GM23338 (cell line): ENCODE results near the gene CRACR2A. TPM values are rescaled to one million over a fixed set of nuclear protein-coding genes. Genes with fewer than 3 reads are reported as not detected.

Experiments used
- ATAC-seq: fragments of 200-7000 bp; cut with Tn5 transposase; 3 replicates; pipeline ENCODE4 v1.9.1; 2020
- DNase-seq: peaks from one replicate; pipeline ENCODE4 v3.0.0-alpha.2; 2015; ENCODE audit warnings: low spot score
- H2AFZ ChIP-seq: fragments of 200-600 bp; sonication (generic); 2 replicates; pipeline ENCODE4 v1.8.0; 2016; ENCODE audit warnings: antibody characterized with exemption, mild to moderate bottlenecking, moderate library complexity
- H3F3A ChIP-seq: fragments of 200-600 bp; sonication (generic); replicated peaks from 2 replicates; pipeline ENCODE4 v1.8.0; 2017; ENCODE audit warnings: antibody characterized with exemption, mixed run types, low read depth
- H3K27ac ChIP-seq: fragments of 200-600 bp; sonication (generic); 2 replicates; pipeline ENCODE4 v1.6.1; 2016; ENCODE audit warnings: low read depth
- H3K27me3 ChIP-seq: fragments of 200-600 bp; sonication (generic); 2 replicates; pipeline ENCODE4 v1.8.0; 2016; ENCODE audit warnings: mild to moderate bottlenecking, mixed run types, moderate library complexity; ENCODE audit not compliant: insufficient read depth
- H3K36me3 ChIP-seq: fragments of 200-600 bp; sonication (generic); 2 replicates; pipeline ENCODE4 v1.8.0; 2016; ENCODE audit warnings: mild to moderate bottlenecking; ENCODE audit not compliant: insufficient read depth
- H3K4me1 ChIP-seq: fragments of 200-600 bp; sonication (generic); 2 replicates; pipeline ENCODE4 v1.8.0; 2016; ENCODE audit warnings: mild to moderate bottlenecking, moderate library complexity; ENCODE audit not compliant: insufficient read depth
- H3K4me2 ChIP-seq: fragments of 200-600 bp; sonication (generic); 2 replicates; pipeline ENCODE4 v1.7.1; 2017; ENCODE audit warnings: mixed run types
- H3K4me3 ChIP-seq: fragments of 200-600 bp; sonication (generic); 2 replicates; pipeline ENCODE4 v1.6.1; 2016; ENCODE audit warnings: mixed run types
- H3K79me2 ChIP-seq: fragments of 200-600 bp; sonication (generic); replicated peaks from 2 replicates; pipeline ENCODE4 v1.8.0; 2017; ENCODE audit warnings: mild to moderate bottlenecking; ENCODE audit not compliant: insufficient read depth
- H3K9me2 ChIP-seq: fragments of 200-600 bp; sonication (generic); 2 replicates; pipeline ENCODE4 v1.8.0; 2017; ENCODE audit not compliant: insufficient read depth
- H4K20me1 ChIP-seq: fragments of 200-600 bp; sonication (generic); replicated peaks from 2 replicates; pipeline ENCODE4 v1.8.0; 2017; ENCODE audit warnings: mild to moderate bottlenecking; ENCODE audit not compliant: insufficient read depth
- H3K27ac Mint-ChIP-seq: 2 replicates; pipeline ENCODE4 v1.8.0; 2020; ENCODE audit warnings: inconsistent platforms, mild to moderate bottlenecking, moderate library complexity, mixed read lengths
- H3K27me3 Mint-ChIP-seq: 3 replicates; pipeline ENCODE4 v1.8.0; 2022; ENCODE audit warnings: low read depth, mild to moderate bottlenecking, moderate library complexity, mixed read lengths, inconsistent platforms; ENCODE audit not compliant: insufficient read depth, poor library complexity
- H3K36me3 Mint-ChIP-seq: 3 replicates; pipeline ENCODE4 v1.8.0; 2021; ENCODE audit warnings: low read depth, mild to moderate bottlenecking, inconsistent platforms, moderate library complexity, mixed read lengths
- H3K4me1 Mint-ChIP-seq: 3 replicates; pipeline ENCODE4 v1.8.0; 2020; ENCODE audit warnings: mild to moderate bottlenecking, inconsistent platforms, mixed read lengths
- H3K4me3 Mint-ChIP-seq: 3 replicates; pipeline ENCODE4 v1.8.0; 2021; ENCODE audit warnings: moderate library complexity, mild to moderate bottlenecking, inconsistent platforms, mixed read lengths
- H3K9me3 Mint-ChIP-seq: 3 replicates; pipeline ENCODE4 v1.8.0; 2020; ENCODE audit warnings: moderate library complexity, mild to moderate bottlenecking, inconsistent platforms, mixed read lengths
- CREB1 ChIP-seq: fragments of 250-450 bp; sonication (Bioruptor Pico); IDR thresholded peaks from 2 replicates; pipeline ENCODE4 v1.5.0; 2020; ENCODE audit warnings: low read depth, mild to moderate bottlenecking, moderate library complexity
- ETS1 ChIP-seq: IDR thresholded peaks from 2 replicates; pipeline ENCODE4 v1.6.1; 2016; ENCODE audit warnings: antibody characterized with exemption
- EZH2 ChIP-seq: fragments of 200-600 bp; sonication (generic); IDR thresholded peaks from one replicate; pipeline ENCODE4 v1.8.0; 2017; ENCODE audit warnings: antibody characterized with exemption, mild to moderate bottlenecking, low read depth; ENCODE audit not compliant: unreplicated experiment
- EZH2phosphoT487 ChIP-seq: fragments of 200-600 bp; sonication (generic); IDR thresholded peaks from one replicate; pipeline ENCODE4 v1.8.1; 2018; ENCODE audit warnings: antibody characterized with exemption; ENCODE audit not compliant: unreplicated experiment
- JUNB ChIP-seq: IDR thresholded peaks from one replicate; pipeline ENCODE4 v1.6.1; 2016; ENCODE audit warnings: antibody characterized with exemption; ENCODE audit not compliant: unreplicated experiment
- POLR2AphosphoS5 ChIP-seq: IDR thresholded peaks from 2 replicates; pipeline ENCODE4 v1.6.1; 2016; ENCODE audit warnings: antibody characterized with exemption, low read depth
- ZNF462 ChIP-seq: fragments of 250-450 bp; sonication (Bioruptor Pico); IDR thresholded peaks from 2 replicates; pipeline ENCODE4 v1.5.0; 2020; ENCODE audit warnings: mild to moderate bottlenecking, moderate library complexity
- polyA plus RNA-seq: library from polyadenylated mRNA; unstranded; fragments of >200 nt; fragmentation: Nextera tagmentation; extraction: Ambion mirVana; gene quantifications from 2 replicates; pipeline ENCODE4 v1.2.1, GENCODE V29; 2016
- total RNA-seq: library from RNA; depleted of rRNA; stranded (reverse); fragments of >200 nt; shearing (Covaris generic); gene quantifications from 2 replicates; pipeline ENCODE4 v1.2.3, GENCODE V29; 2014
- TF ChIP-seq, protein P1 (sequence below): IDR thresholded peaks from one replicate; pipeline ENCODE4 v1.6.1; 2018; ENCODE audit warnings: antibody characterized with exemption; ENCODE audit not compliant: unreplicated experiment

CRACR2A gene
- total and polyA plus RNA-seq, 2 experiments from 2014 or later = 1.5 to 3.0 TPM

- Histone ChIP-seq H4K20me1 (no peaks in the 10 kb centered on the region), H3K36me3 (no peaks in the 10 kb centered on the region), H3K27ac (no peak overlapping the region), H3K9me2 (no peaks in the 10 kb centered on the region), H3F3A (no peaks in the 10 kb centered on the region), H3K4me1 (no peaks in the 10 kb centered on the region), H3K79me2 (no peaks in the 10 kb centered on the region), H3K4me2 (no peak overlapping the region), H3K27me3 (no peaks in the 10 kb centered on the region), H3K4me3 (no peak overlapping the region), H2AFZ (no peak overlapping the region)
- H3K4me3 Mint-ChIP-seq = no peak overlapping the region
- ATAC-seq (no peak), DNase-seq (no peak)
- H3K27ac Mint-ChIP-seq = no peak overlapping the region
- peaks cover 4% of the 10 kb centered on the region; the same call in 1 of the 3 replicates for H3K36me3 Mint-ChIP-seq
- H3K4me1 Mint-ChIP-seq = peaks cover 5% of the 10 kb centered on the region; the same call in 1 of the 3 replicates
- no peak for TF ChIP-seq EZH2phosphoT487
- no peak for TF ChIP-seq POLR2AphosphoS5
- no peak for TF ChIP-seq JUNB
- no peak for TF ChIP-seq EZH2
- no peak for TF ChIP-seq CREB1
- no peak for TF ChIP-seq ZNF462 (CRISPR knock-in tag)
- no peak for TF ChIP-seq ETS1
- TF ChIP-seq, protein P1, sequence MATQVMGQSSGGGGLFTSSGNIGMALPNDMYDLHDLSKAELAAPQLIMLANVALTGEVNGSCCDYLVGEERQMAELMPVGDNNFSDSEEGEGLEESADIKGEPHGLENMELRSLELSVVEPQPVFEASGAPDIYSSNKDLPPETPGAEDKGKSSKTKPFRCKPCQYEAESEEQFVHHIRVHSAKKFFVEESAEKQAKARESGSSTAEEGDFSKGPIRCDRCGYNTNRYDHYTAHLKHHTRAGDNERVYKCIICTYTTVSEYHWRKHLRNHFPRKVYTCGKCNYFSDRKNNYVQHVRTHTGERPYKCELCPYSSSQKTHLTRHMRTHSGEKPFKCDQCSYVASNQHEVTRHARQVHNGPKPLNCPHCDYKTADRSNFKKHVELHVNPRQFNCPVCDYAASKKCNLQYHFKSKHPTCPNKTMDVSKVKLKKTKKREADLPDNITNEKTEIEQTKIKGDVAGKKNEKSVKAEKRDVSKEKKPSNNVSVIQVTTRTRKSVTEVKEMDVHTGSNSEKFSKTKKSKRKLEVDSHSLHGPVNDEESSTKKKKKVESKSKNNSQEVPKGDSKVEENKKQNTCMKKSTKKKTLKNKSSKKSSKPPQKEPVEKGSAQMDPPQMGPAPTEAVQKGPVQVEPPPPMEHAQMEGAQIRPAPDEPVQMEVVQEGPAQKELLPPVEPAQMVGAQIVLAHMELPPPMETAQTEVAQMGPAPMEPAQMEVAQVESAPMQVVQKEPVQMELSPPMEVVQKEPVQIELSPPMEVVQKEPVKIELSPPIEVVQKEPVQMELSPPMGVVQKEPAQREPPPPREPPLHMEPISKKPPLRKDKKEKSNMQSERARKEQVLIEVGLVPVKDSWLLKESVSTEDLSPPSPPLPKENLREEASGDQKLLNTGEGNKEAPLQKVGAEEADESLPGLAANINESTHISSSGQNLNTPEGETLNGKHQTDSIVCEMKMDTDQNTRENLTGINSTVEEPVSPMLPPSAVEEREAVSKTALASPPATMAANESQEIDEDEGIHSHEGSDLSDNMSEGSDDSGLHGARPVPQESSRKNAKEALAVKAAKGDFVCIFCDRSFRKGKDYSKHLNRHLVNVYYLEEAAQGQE = no peak
- H3K27me3 Mint-ChIP-seq = no peaks in the 10 kb centered on the region
- peaks cover 11% of the 10 kb centered on the region; the same call in 2 of the 3 replicates for H3K9me3 Mint-ChIP-seq
These were observed 52.0 kb downstream of the CRACR2A start for GRCh38 chr12:3700861-3701260.
